Left ventricle myocardium inferior (tissue), 1 donor: ENCODE data around the gene HES5. TPM values are rescaled to one million over a fixed set of nuclear protein-coding genes. Genes with fewer than 3 reads are reported as not detected.

Experiments used
- DNase-seq: peaks from one replicate; pipeline ENCODE4 v3.0.0-alpha.2; 2020
- H3K27ac ChIP-seq: fragments of 200-600 bp; replicated peaks from 2 replicates; pipeline ENCODE4 v1.8.0; 2021
- H3K27me3 ChIP-seq: fragments of 200-600 bp; 2 replicates; pipeline ENCODE4 v1.8.0; 2021; ENCODE audit warnings: low read depth
- H3K36me3 ChIP-seq: fragments of 200-600 bp; 2 replicates; pipeline ENCODE4 v1.8.0; 2021
- H3K4me1 ChIP-seq: fragments of 200-600 bp; 2 replicates; pipeline ENCODE4 v1.8.0; 2021
- H3K4me3 ChIP-seq: fragments of 200-600 bp; 2 replicates; pipeline ENCODE4 v1.8.0; 2021; ENCODE audit warnings: mild to moderate bottlenecking, moderate library complexity
- H3K9me3 ChIP-seq: fragments of 200-600 bp; replicated peaks from 2 replicates; pipeline ENCODE4 v1.8.0; 2021
- CTCF ChIP-seq: fragments of 200-600 bp; IDR thresholded peaks from 2 replicates; pipeline ENCODE4 v1.8.0; 2021; ENCODE audit warnings: antibody characterized with exemption, mild to moderate bottlenecking, borderline replicate concordance
- intact Hi-C: fragments of 100-400 bp; cut with micrococcal nuclease; formaldehyde crosslinking; loops from one replicate; pipeline ENCODE4 v1.11.0; 2022
- total RNA-seq: library from RNA; stranded (reverse); fragmentation: NEBNext Ultra II Directional; extraction: Animal tissue kit (Norgen Biotek cat#: 25700); gene quantifications from one replicate; pipeline ENCODE4 v1.2.1, GENCODE V29; 2021
- donor health status: DM: no; HTN: yes; CAD: no; lungs with severe emphysema.

HES5 gene
- total RNA-seq, 1 donor from 2014 or later: 0.63 TPM

- peak overlapping the region; percentile 73 for H3K4me3 ChIP-seq
These were observed 18.1 kb upstream of the HES5 start for GRCh38 chr1:2548068-2548589.

GRCh38 chr1:2547210-2548067 is 17.4 kb upstream of the HES5 start:
- no peak for DNase-seq
- Histone ChIP-seq H3K36me3 (no peaks in the 10 kb centered on the region), H3K27me3 (no peaks in the 10 kb centered on the region), H3K27ac (peak overlapping the region; percentile 97), H3K9me3 (no peaks in the 10 kb centered on the region), H3K4me3 (peak overlapping the region; percentile 73), H3K4me1 (peaks cover 76% of the 10 kb centered on the region)
- TF ChIP-seq CTCF: no peak
- intact Hi-C loops: no loop called here

More at GRCh38 chr1:2548068-2548589, 18.1 kb upstream of the HES5 start:
- TF ChIP-seq CTCF: peak; percentile 98
- intact Hi-C loops: no loop called here
- no peaks in the 10 kb centered on the region for H3K27me3 ChIP-seq
- peaks cover 69% of the 10 kb centered on the region for H3K4me1 ChIP-seq
- H3K9me3 ChIP-seq: no peaks in the 10 kb centered on the region
- peak; percentile 83 for DNase-seq
- H3K36me3 ChIP-seq: no peaks in the 10 kb centered on the region
- H3K27ac ChIP-seq: peak overlapping the region; percentile 97

- TF ChIP-seq CTCF: peak; percentile 34
- Histone ChIP-seq H3K27ac (peak overlapping the region; percentile 97), H3K4me1 (peaks cover 84% of the 10 kb centered on the region), H3K36me3 (no peaks in the 10 kb centered on the region), H3K9me3 (no peaks in the 10 kb centered on the region), H3K4me3 (peak overlapping the region; percentile 73), H3K27me3 (peaks cover 4% of the 10 kb centered on the region)
- intact Hi-C loops: no loop called here
- DNase-seq: peak; percentile 83
These were observed 16.6 kb upstream of the HES5 start for GRCh38 chr1:2546515-2547209.

- peak; percentile 91 for DNase-seq
- Histone ChIP-seq H3K4me3 (peak overlapping the region; percentile 73), H3K27me3 (peaks cover 9% of the 10 kb centered on the region), H3K4me1 (peaks cover 91% of the 10 kb centered on the region), H3K27ac (peak overlapping the region; percentile 97), H3K36me3 (no peaks in the 10 kb centered on the region), H3K9me3 (no peaks in the 10 kb centered on the region)
- intact Hi-C loops: no loop called here
- TF ChIP-seq CTCF: no peak
These were observed 15.9 kb upstream of the HES5 start for GRCh38 chr1:2545754-2546514.

- Histone ChIP-seq H3K36me3 (no peaks in the 10 kb centered on the region), H3K27me3 (peaks cover 18% of the 10 kb centered on the region), H3K27ac (peak overlapping the region; percentile 97), H3K4me1 (peaks cover 97% of the 10 kb centered on the region), H3K9me3 (no peaks in the 10 kb centered on the region), H3K4me3 (peak overlapping the region; percentile 9)
- intact Hi-C loops: no loop called here
- DNase-seq: no peak
- no peak for TF ChIP-seq CTCF
These were observed 15.0 kb upstream of the HES5 start for GRCh38 chr1:2544875-2545640.
